GM18873 (cell line): ENCODE measurements around the gene GP2.

Experiments
- ATAC-seq: cut with Tn5 transposase; IDR thresholded peaks from one replicate; pipeline ENCODE4 v1.9.1; 2021; ENCODE audit warnings: mild to moderate bottlenecking, moderate library complexity, moderate number of reproducible peaks; ENCODE audit not compliant: unreplicated experiment, low FRiP score

The GP2 gene

DNA sequence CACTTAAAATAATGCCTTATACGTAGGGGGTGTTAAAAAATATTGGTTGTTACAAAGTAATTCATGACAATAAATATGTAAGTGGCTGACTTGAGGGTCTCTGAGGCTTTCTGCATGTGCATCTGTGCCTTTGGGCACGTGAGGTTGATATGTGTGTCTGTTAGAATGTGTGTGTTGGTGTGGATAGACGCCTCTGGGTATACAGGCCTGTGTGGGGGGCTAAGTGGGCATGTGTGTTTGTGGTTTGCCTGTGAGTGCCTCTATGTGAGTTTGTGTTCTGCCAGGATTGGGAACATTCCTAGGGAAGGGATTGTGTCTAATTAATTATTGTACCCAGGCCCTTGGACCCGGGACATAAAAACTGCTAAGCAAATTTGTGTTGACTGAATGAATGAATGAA is 19.0 kb downstream of the GP2 start:
- ATAC-seq: no peak

DNA sequence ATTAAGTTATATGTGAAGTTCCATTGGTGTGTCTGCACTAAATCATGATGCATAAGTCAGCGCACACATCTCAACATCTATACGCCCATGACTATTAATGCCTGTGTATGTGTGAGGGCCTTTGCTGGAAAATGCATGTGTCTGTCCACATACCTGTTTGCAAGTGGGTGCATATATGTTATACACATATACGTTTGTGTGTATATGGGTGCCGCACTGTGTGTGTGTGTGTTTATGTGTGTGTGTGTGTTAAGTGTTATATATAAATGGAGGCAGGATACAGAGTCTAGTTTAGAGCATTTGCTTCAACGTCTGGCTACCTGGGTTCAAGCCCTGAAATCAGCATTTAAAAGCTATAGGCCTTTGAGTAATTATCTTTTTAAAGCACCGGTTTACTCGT is 19.5 kb downstream of the GP2 start:
- ATAC-seq: no peak

DNA sequence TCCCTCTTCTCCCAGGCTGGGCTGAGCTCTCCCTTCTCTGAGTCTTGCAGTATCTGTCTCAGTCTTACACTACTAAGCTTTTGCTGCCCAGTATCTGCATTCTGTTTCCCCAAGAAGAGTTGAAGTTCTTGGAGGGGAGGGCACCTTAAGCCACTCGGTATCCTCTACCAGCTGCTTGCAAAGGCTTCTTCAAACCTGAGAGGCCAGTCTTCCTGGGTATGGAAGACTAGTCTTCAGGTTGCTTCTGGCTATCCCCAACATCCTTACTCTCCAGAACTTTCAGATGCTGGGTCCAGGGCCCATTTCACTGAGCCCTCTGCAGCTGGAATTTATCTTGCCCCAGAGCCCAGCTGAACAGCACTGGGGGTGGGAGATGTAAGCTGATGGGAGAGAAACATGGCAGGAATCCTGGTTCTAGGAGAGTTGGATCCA is 20.1 kb downstream of the GP2 start:
- no peak for ATAC-seq

DNA sequence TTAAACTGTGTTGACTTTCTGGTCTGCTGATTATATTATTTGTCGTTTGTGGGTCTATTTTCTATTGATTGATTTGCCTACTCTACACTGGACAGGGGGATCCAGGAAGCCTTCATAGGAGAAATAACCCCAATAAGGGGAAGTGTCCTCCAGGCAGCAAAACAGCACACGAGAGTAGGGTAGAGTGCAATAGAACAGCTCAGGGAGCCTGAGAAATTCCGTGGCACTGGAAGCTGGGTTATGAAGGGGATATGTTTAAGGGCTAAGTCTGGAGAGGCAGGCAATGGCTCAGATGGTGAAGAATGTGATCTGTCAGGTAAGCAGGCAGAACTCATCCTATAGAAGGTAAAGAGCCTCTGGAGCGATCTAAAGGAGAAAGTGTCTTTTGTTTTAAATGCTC is 20.9 kb downstream of the GP2 start:
- ATAC-seq: no peak

DNA sequence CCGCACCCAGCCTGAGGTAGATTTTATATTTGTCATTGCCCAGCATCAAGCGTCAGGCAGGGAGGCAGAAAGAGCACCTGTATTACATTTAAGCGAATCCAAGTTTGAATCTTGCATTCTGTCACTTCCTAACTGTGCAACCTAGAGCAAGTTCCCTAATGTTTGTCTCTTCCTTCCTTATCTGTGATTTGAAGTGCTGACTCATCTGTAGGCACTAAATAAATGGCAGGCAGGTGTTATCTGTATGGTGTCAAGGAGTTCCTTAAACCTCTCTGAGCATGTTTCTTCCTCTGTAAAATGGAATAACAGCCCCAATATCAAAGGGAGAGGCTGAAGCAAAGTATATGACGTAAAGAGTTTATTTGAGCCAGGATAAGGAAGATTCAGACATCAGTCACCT is 24.3 kb downstream of the GP2 start:
- no peak for ATAC-seq

DNA sequence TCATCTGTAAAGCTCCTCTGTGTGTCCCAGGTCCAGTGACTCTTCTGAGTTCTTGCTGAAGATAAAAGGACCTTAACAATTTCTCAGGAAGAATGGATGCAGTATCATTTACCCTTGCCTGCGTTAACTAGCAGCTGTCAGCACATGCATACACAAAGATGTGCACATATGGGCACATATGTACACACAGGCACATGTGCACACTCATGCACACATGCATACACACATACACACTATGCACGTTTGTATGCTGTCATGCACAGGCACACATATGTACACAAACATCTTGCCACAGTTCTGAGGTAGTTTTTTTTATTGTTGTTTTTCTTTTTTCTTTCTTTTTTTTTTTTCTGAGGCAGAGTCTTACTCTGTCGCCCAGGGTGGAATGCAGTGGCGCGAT is 24.9 kb downstream of the GP2 start:
- ATAC-seq: no peak

DNA sequence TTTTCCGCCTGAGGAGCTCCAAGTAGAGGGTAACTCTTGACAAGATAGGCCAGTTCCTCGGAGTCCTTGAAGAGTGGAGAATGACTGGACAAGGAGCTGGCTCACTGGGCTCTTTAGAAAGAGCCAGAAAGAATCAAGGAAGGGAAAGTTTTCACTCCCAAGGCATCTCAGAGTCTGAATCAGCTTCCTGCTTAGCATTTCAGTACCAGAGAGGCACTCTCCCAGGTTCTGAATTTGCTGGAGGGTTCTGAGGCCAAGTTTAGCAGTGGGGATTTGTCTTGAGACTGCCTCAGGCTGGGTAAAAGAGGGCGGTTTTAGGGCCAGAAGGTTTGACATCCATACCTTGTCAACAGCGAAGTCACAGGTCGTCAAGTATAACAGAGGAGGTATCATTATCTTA is 25.5 kb downstream of the GP2 start:
- no peak for ATAC-seq

DNA sequence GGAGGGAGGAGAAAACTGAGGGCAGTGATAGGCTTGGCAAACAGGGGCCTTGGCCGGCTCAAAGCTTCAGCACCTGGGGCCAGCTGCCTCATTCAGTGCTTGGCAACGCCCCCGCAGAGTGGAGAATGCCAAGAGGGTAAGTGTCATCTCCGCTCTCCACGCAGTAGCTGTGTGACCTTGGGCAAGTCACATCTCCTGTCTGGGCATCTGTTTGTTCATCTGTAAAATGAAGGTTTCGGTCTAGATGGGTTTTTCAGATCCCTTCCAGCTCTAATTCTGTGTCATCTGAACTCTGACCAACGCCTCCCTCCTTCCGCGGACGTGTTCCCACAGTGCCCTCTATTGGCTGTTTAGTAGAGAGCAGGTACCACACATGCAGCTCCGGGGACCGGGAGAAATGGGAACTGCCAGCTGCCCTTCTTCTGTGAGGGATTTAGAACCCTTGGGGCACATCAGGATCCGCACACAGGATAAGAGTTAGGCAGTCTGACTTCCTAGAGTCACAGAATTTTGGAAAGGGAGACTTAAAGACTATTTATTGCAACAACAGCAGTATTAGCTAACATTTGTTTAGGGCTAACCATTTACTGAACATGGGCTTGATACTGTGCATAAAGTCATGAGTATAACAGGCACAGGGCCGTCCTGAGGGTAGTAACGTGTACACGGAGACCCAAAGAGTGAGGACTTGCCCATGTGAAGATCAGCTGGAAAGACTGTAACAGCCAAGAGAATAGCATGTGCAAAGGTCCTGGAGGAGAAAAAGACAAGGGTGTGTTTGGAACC is 26.8 kb downstream of the GP2 start:
- ATAC-seq: no peak

DNA sequence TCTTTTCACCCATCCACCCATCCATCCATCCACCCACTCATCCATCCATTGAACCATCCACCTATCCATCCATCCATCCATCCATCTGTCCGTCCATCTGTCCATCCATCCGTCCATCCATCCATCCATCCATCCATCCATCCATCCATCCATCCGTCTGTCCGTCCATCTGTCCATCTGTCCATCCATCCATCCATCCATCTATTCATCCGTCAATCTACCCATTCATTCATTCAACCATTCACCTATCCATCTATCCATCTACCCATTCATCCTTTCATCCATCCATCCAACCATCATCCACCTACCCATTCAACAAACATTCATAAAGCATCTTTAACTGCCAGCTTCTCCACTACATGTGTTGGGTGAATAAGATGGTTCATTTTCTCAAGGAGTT is 28.9 kb downstream of the GP2 start:
- no peak for ATAC-seq

DNA sequence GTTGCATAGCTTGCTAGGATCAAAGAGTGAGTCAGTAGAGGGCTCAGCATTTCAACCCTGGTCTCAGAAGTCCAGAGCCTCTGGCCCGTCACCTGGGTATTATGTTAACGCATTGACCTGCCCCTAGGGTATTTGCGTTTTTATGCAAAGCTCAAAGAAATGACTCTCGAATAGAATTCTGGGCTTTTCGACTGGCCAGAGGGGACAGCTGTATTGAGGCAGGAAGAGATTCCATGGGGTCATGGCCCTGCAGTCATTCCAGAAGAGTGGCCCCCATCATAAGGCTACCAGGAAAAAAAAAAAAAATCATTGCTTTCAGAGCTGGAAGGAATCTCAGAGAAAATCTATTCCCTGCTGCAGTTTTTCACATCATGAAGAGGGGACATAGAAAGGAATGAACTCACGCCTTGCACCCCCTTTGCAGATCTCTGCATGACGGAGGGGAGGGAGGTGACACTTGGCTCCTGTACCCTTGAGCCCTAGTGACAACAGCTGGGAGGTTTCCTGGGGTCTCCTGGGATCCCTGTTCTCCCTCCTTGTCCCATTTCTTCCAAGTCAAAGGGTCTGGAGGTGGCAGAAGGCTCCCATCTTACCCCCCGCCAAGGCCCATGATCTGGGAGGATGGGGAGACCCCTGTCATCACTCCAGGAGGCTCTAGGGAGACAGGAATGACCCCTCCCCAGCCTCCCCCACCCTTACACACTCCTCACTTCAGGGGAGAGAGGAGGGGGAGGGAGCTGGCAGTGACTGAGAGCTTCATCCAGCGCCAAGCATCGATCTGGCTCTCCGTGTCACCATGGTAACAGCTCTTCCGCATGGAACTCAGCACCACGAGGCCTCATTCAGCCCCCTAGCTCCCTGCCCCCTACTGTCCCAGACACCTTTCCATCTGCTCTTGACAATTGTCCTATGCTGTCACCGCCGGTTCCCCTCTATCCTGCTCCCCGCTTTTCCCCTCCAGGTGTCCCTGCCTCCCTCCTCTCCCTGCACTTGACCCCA is 35.8 kb downstream of the GP2 start:
- ATAC-seq: no peak

DNA sequence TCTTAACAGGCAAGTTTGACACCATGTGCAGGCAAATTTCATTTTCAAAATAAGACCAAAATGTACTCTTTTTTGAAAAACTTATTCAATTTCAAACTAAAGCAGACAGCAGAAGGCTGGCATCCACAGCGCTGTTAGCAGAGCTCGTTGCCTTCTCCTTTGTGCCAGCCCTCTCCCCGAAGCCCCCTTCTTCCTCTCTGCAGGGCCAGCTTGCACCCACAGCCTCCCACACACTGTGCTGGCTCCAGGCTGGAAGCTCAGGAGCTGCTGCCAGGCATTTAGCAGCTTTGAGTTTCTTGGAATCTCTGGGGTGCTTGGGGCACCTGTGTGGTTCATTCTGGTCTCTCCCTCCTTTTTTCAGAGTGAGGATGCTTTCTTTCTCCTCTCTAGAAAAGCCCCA is 37.7 kb downstream of the GP2 start:
- no peak for ATAC-seq

DNA sequence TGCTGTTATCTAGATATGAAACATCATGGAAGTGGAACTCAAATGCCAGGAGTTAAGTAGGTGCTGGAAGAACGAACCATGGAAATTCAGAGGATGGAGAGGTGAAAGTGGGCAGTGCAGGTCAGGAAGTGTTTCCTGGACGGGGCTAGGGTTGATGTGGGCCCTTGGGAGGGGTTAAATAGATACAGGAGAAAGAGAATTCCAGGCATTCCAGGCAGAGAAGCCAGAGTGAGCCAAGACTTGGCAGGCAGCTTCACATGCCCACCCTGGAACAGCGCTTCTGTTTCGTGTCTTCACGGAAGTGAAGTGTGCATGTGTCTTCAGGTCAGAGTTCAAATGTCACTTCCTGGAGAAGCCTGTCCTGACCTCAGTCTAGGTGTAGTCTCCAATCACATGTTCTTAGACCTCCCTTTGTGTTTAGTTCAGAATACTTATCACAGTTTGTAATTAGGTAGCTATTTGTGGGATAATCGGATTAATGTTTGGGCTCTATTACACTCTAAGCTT is 41.3 kb downstream of the GP2 start:
- no peak for ATAC-seq

DNA sequence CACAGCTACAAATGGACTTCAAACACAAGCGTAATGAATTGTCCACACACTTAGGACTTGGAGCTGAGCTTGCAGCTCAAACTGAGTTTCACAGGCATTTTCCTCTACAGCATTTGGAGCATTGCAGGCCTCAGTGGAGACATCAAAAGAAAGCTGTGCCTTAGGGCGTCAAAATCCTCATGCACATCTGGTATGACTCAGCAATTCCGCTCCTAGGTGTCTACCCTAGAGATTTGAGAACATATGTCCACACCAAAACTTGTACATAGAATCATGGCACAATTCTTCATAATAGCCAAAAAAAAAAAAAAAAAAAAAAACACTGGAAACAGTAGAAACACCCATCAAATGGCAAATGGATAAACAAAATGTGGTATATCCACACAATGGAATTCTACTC is 47.1 kb downstream of the GP2 start:
- ATAC-seq: no peak

DNA sequence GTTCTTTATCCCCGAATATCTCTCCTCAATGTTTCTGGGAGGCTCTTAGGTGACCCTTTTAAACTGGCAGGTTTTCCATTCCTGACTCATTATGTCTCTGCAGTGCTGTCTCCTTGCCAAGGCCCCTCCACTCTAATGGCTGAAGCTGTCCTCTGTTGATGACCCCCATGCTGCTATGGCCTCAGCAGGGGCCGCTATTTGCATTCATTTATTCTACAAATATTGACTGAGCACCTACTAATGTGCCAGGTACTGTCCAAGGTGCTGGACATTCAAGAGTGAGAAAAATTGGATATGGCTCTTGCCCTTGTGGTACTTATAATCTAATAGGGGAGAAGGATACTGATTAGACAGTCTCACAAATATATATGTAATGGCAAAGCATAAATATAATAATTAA is 55.4 kb downstream of the GP2 start:
- ATAC-seq: no peak

DNA sequence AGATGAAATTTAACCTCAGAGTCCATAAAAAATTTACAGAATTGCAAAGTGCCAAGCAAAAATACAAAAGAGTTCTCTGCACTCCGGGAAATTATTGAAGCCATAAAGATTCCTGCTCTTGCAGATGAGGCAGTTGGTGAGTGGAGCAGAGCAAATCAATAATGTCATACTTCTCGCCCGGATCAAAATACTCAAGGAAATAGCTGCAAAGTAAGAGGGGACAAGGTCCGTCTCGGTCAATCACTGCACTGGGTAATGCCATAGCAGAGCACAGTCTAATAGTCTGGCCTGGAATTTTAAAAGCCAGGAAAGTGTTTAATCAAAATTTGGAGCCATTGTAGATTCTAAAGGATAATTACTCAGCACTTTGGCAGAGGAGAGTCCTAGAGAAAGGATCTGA is 58.9 kb downstream of the GP2 start:
- no peak for ATAC-seq

DNA sequence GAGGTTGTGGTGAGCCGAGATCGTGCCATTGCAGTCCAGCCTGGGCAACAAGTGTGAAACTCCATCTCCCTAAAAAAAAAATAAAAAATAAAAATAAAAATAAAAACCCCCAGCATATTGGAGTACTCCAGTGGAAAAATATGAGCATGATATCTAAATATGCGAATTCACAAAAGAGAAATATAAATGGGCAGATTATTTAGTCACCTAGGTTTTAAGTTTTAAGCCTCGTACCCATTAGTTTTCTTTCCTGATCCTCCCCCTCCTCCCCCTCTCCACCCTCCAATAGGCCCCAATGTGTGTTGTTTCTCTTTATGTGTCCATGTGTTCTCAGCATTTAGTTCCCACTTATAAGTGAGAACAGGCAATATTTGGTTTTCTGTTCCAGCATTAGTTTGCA is 62.3 kb downstream of the GP2 start:
- no peak for ATAC-seq

DNA sequence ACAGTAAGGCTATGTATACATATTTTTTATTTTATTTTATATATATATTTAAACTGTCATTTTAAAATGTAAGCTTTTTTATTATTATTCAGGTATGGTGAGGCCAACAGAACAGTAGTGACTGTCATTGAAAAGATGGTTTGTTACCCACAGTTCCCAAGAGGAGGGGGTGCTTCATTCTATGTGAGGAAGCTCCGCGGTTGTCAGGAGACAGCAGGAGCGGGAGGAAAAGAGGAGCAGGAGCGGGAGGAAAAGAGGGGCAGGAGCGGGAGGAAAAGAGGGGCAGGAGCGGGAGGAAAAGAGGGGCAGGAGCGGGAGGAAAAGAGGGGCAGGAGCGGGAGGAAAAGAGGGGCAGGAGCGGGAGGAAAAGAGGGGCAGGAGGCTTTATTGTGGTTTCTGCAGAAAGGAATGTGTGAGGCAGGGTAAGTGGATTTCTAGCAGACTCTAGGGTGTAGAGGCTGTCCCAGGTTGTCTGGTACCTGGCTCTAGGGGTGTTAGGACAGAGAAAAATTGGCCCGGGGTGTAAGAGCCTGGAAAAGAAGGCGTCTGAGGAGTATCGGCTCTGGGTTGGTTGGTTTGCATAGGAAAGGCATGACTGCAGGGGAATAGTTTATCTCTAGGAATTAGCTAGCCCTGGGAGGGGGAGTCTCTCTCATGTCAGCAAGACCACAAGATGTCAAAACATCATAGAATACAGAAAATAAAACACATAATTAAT is 64.0 kb downstream of the GP2 start:
- no peak for ATAC-seq

DNA sequence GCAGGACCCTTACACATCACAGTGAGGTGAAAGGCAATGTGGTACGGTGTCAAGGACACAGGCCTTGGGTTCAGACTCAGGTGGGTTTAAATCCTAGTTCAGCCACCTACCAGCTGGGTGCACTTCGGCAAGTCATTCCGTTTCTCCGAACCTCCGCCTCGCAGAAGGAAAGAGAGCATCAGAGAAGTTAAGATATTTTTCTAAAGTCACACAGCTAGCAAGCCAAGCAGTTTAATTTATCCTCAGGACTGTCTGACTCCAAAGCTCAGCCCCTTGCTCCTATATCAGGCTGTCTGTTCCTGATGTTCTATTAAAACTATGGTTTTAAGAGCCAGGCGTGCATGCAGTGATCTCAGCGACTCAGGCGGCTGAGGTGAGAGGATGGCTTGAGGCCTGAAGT is 65.1 kb downstream of the GP2 start:
- no peak for ATAC-seq

DNA sequence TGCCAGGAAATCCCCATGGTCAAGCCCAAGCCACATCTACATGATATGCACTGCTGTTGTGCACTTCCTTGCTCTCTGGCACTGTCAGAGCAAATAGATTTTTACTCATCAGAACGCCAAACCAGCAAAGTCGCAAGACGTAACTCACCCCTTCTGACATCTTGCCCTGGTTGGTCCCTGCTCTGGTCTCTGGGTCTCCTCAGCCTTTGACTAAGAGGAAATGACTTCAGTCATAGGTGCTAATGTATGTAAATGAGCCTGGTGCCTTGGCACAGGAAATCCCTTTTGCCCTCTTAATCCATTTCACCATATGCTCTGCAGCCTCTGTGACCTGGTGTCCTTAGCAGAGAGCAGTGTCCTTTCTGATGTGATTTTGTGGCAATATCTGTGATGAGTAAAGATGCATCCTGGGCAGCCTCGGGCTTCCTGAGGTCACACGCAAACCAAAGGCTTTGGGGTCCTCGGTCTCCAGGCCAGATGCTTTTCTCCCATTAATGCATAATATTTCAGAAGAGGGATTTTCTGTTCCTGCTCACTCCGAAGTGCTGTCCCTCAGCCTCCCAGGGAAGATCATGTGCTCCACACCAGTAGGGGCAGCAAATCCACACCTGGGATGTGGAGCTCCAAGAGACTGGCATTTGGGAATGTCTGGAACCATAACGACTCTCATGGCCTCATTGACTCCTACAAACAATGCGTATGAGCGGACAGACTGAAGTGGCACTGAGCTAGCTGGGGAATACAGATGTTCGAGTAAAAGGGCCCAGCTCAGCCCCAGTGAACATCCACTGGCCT is 66.9 kb downstream of the GP2 start:
- ATAC-seq: no peak
